ENCODE data around the gene CDC42BPA. TPM values are rescaled to one million over a fixed set of nuclear protein-coding genes. Genes with fewer than 3 reads are reported as not detected.

CDC42BPA gene
- total RNA-seq, 1 experiment from 2014 or later, result 32.0 TPM

DNA sequence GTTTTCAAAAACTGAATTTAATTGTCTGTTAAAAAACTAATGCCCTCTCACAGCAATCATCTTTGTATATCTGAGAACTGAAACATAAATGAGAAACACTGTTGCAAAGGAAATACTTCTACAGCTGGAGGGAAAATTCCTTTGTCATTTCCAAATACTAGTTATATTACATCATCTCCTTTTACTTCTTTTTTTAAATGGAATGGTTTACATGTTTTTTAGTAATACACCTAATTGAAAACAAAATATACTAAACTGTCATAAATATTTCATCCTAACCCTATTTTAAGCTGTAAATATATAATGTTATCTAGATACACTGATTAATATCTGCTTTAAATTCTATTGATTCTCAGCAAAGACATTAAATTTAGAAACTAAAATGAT is 19.1 kb downstream of the CDC42BPA start:
- POLR2A ChIA-PET (ENCODE audit: unreplicated experiment), result no interaction called here
- peak; percentile 49 for DNase-seq
- intact Hi-C loops (cut with micrococcal nuclease), result loop anchor here (1.0 kb wide), 2 partner anchors 16 to 138 kb away; no protein-coding TSS in a partner anchor
- CTCF ChIA-PET, result no interaction called here
- peak; percentile 48; the same call in 1 of the 2 replicates for ATAC-seq
- Histone ChIP-seq H3K4me3 (ENCODE audit: low read length) (peak overlapping the region; percentile 10; the same call in 1 of the 2 replicates), H3K9ac (ENCODE audit: low read length) (no peak overlapping the region), H3F3A (ENCODE audit: low read length, unreplicated experiment) (no peaks in the 10 kb centered on the region), H4K20me1 (ENCODE audit: low read length) (0 out of 2 replicates have a peak, but pooled peaks cover 6% of the 10 kb centered on the region), H3K27ac (ENCODE audit: low read length) (peak overlapping the region; percentile 10; the same call in 1 of the 2 replicates), H3K4me1 (ENCODE audit: insufficient read depth, low read length) (peaks cover 22% of the 10 kb centered on the region), H3K79me2 (ENCODE audit: low read length) (peaks cover 73% of the 10 kb centered on the region), H3K9me3 (ENCODE audit: low read length) (no peaks in the 10 kb centered on the region), H3K4me2 (ENCODE audit: low read length) (peak overlapping the region; percentile 60), H3K27me3 (ENCODE audit: low read length) (no peaks in the 10 kb centered on the region), H2AFZ (ENCODE audit: low read length) (no peak overlapping the region), H3K9me2 (replicated peaks; ENCODE audit: low read length) (no peaks in the 10 kb centered on the region), H3K36me3 (ENCODE audit: low read depth, low read length) (no peaks in the 10 kb centered on the region)
- BruUV-seq (replicated peaks), result no TSS peak
- TF ChIP-seq EZH2 (IDR thresholded peaks at IDR 0.05; ENCODE audit: low read length, unreplicated experiment) (no peak), EZH2phosphoT487 (IDR thresholded peaks at IDR 0.05; ENCODE audit: borderline replicate concordance, low read length) (no peak)
- TF ChIP-seq, protein P1, sequence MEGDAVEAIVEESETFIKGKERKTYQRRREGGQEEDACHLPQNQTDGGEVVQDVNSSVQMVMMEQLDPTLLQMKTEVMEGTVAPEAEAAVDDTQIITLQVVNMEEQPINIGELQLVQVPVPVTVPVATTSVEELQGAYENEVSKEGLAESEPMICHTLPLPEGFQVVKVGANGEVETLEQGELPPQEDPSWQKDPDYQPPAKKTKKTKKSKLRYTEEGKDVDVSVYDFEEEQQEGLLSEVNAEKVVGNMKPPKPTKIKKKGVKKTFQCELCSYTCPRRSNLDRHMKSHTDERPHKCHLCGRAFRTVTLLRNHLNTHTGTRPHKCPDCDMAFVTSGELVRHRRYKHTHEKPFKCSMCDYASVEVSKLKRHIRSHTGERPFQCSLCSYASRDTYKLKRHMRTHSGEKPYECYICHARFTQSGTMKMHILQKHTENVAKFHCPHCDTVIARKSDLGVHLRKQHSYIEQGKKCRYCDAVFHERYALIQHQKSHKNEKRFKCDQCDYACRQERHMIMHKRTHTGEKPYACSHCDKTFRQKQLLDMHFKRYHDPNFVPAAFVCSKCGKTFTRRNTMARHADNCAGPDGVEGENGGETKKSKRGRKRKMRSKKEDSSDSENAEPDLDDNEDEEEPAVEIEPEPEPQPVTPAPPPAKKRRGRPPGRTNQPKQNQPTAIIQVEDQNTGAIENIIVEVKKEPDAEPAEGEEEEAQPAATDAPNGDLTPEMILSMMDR (conservative IDR thresholded peaks at IDR 0.05; ENCODE audit: low read depth, low read length), result no peak

DNA sequence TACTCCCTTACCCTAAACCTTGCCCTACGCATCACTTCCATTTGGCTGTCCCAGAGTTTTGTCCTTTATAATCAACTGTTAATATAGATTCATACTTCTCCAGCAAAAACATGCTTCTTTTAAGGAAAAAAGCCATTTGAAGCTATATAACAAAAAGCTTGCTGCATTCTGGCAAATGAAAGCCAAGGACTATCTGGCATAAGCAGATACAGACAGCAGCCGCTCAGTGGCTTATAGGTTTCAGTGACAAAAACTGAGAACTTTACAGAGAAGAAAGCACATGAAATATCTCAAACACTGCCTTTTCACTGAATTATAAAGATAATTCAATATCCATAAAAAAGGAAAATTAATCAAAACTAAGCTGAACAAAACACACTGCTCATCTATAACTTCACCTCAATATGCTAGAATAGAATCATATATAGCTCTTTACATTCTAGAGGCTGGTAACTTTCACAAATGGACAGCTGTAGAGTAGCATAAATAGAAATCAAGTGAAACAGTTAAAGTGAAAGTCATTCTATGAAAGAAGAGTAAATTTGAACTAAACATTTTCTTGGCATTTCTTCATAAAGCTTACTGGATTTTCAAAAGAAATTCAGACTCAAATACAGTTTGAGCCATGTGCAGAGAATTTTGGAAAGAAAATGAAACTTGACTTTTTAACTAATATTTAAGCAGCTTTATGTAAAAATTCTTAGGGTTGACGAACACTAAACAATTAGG is 19.6 kb downstream of the CDC42BPA start:
- H3K36me3 ChIP-seq (ENCODE audit: low read depth, low read length), result no peaks in the 10 kb centered on the region
- ChIA-PET CTCF (no interaction called here), POLR2A (ENCODE audit: unreplicated experiment) (interaction anchor here (0.7 kb wide), 1 partner anchor 21 kb away, joined by 5 read pairs; no protein-coding TSS in a partner anchor)
- H3F3A ChIP-seq (ENCODE audit: low read length, unreplicated experiment), result no peaks in the 10 kb centered on the region
- H4K20me1 ChIP-seq (ENCODE audit: low read length), result 0 out of 2 replicates have a peak, but pooled peaks cover 6% of the 10 kb centered on the region
- peaks cover 74% of the 10 kb centered on the region for H3K79me2 ChIP-seq (ENCODE audit: low read length)
- H3K9me3 ChIP-seq (ENCODE audit: low read length), result no peaks in the 10 kb centered on the region
- no peak for TF ChIP-seq EZH2 (IDR thresholded peaks at IDR 0.05; ENCODE audit: low read length, unreplicated experiment)
- TF ChIP-seq EZH2phosphoT487 (IDR thresholded peaks at IDR 0.05; ENCODE audit: borderline replicate concordance, low read length), result no peak
- TF ChIP-seq, protein P1 (conservative IDR thresholded peaks at IDR 0.05; ENCODE audit: low read depth, low read length), result no peak
- intact Hi-C loops (cut with micrococcal nuclease), result loop anchor here (1.0 kb wide), 2 partner anchors 17 to 139 kb away; no protein-coding TSS in a partner anchor
- peaks cover 22% of the 10 kb centered on the region for H3K4me1 ChIP-seq (ENCODE audit: insufficient read depth, low read length)
- ATAC-seq (no peak), DNase-seq (no peak)
- peak overlapping the region; percentile 10; the same call in 1 of the 2 replicates for H3K4me3 ChIP-seq (ENCODE audit: low read length)
- H3K27me3 ChIP-seq (ENCODE audit: low read length), result no peaks in the 10 kb centered on the region
- no peak overlapping the region for H3K9ac ChIP-seq (ENCODE audit: low read length)
- H2AFZ ChIP-seq (ENCODE audit: low read length), result no peak overlapping the region
- no peak overlapping the region; the same call in 1 of the 2 replicates for H3K27ac ChIP-seq (ENCODE audit: low read length)
- H3K4me2 ChIP-seq (ENCODE audit: low read length), result peak overlapping the region; percentile 60
- TSS peak; percentile 55 for BruUV-seq (replicated peaks)
- H3K9me2 ChIP-seq (replicated peaks; ENCODE audit: low read length), result no peaks in the 10 kb centered on the region
